Panc1 (cell line): ENCODE data around the gene LMF1. TPM values are rescaled to one million over a fixed set of nuclear protein-coding genes. Genes with fewer than 3 reads are reported as not detected.

ENCODE experiments used
- ATAC-seq: fragments of 200-7000 bp; cut with Tn5 transposase; 2 replicates; pipeline ENCODE4 v1.9.1; 2020; ENCODE audit warnings: mild to moderate bottlenecking, moderate library complexity
- BruUV-seq: library from RNA; stranded (reverse); fragments of 400-500 nt; replicated peaks from 2 replicates; lab custom pipeline; 2021; lab: Mats Ljungman, UMichigan
- CTCF ChIA-PET: fragments of 300-600 bp; sonication (Branson Sonifier 250); formaldehyde crosslinking; loops from one replicate; lab custom pipeline; 2022; ENCODE audit warnings: antibody characterized with exemption; lab: Charles Lee
- POLR2A ChIA-PET: fragments of 300-600 bp; sonication (Branson Sonifier 250); formaldehyde crosslinking; loops from one replicate; lab custom pipeline; 2022; ENCODE audit warnings: antibody characterized with exemption; lab: Charles Lee
- DNase-seq: peaks from one replicate; pipeline ENCODE4 v3.0.0-alpha.2; 2010; ENCODE audit warnings: low read depth, low spot score
- H3K27ac ChIP-seq: 2 replicates; pipeline ENCODE4 v1.5.1; 2011; ENCODE audit warnings: mild to moderate bottlenecking, low read length, inconsistent platforms
- H3K27me3 ChIP-seq: fragments of 200-500 bp; sonication (Bioruptor generic); 2 replicates; pipeline ENCODE4 v1.6.0; 2014; ENCODE audit warnings: low read length, inconsistent platforms; ENCODE audit not compliant: control insufficient read depth, insufficient read depth
- H3K36me3 ChIP-seq: fragments of 200-500 bp; sonication (Bioruptor generic); 2 replicates; pipeline ENCODE4 v1.5.1; 2014; ENCODE audit warnings: inconsistent platforms, mild to moderate bottlenecking, low read length, moderate library complexity; ENCODE audit not compliant: control insufficient read depth, insufficient read depth
- H3K4me1 ChIP-seq: 2 replicates; pipeline ENCODE4 v1.5.1; 2011; ENCODE audit warnings: inconsistent platforms, mild to moderate bottlenecking, low read length, moderate library complexity; ENCODE audit not compliant: control insufficient read depth, insufficient read depth
- H3K4me3 ChIP-seq, 2 experiments: 2 replicates each; pipeline ENCODE4 v1.5.1; 2011 to 2012; ENCODE audit warnings: low read depth in 2 of 2, low read length in 2 of 2, mild to moderate bottlenecking in 2 of 2, inconsistent platforms in 1 of 2, moderate library complexity in 1 of 2
- H3K9me3 ChIP-seq: fragments of 200-500 bp; sonication (Bioruptor generic); 2 replicates; pipeline ENCODE4 v1.5.1; 2014; ENCODE audit warnings: low read depth, mild to moderate bottlenecking, inconsistent platforms, low read length, moderate library complexity; ENCODE audit not compliant: control insufficient read depth, insufficient read depth
- POLR2AphosphoS5 ChIP-seq: IDR thresholded peaks from 2 replicates; pipeline ENCODE4 v1.6.1; 2012; ENCODE audit warnings: mild to moderate bottlenecking, low read depth, low read length, moderate library complexity
- SIN3A ChIP-seq: IDR thresholded peaks from 2 replicates; pipeline ENCODE4 v1.6.1; 2012; ENCODE audit warnings: low read depth, mild to moderate bottlenecking, low read length, moderate library complexity, borderline replicate concordance; ENCODE audit not compliant: insufficient read depth
- TCF7L2 ChIP-seq: IDR thresholded peaks from 2 replicates; pipeline ENCODE4 v1.6.1; 2011; ENCODE audit warnings: mild to moderate bottlenecking, low read depth, low read length, inconsistent platforms
- in situ Hi-C: cut with HindIII; loops from 2 replicates; pipeline ENCODE4 v1.10.0; 2016; ENCODE audit warnings: low sequenced_read_pairs, low pct_unique_long_range_greater_than_20kb
- intact Hi-C: fragments of 100-400 bp; cut with micrococcal nuclease; formaldehyde crosslinking; loops from one replicate; pipeline ENCODE4 v1.10.0; 2022; ENCODE audit not compliant: unreplicated experiment
- total RNA-seq: library from RNA; stranded (reverse); gene quantifications from one replicate; pipeline ENCODE4 v1.2.1, GENCODE V29; 2021; ENCODE audit not compliant: unreplicated experiment
- TF ChIP-seq, protein P1 (sequence below): fragments of 450-650 bp; IDR thresholded peaks from 2 replicates; pipeline ENCODE4 v1.5.1; 2017; ENCODE audit warnings: mild to moderate bottlenecking
- TF ChIP-seq, protein P2 (sequence below), 2 experiments: IDR thresholded peaks; 2 replicates each; pipeline ENCODE4 v1.6.1; 2011 to 2012; ENCODE audit warnings: low read depth in 2 of 2, control low read depth in 1 of 2, low read length in 1 of 2, mild to moderate bottlenecking in 1 of 2, moderate library complexity in 1 of 2; ENCODE audit not compliant: insufficient read depth in 1 of 2

LMF1 gene
- total RNA-seq, 1 experiment from 2014 or later, result 24.3 TPM

DNA sequence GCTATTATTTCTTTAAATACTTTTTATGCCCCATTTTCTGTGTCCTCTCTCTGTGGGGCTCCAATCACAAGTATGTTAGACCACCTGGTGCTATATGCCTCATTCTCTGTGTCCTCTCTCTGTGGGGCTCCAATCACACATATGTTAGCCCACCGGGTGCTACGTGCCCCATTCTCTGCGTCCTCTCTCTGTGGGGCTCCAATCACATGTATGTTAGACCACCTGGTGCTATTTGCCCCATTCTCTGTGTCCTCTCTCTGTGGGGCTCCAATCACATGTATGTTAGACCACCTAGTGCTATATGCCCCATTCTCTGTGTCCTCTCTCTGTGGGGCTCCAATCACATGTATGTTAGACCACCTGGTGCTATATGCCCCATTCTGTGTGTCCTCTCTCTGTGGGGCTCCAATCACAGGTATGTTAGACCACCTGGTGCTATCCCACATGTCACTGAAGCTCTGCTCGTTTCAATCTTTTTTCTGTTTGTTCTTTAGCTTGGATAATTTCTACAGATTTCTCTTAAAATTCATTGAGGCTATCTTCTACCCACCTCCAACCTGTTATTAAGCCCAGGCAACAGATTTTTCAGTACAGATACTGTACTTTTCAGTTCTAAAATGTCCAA is 28.2 kb downstream of the LMF1 start:
- BruUV-seq, result no TSS peak
- H3K27me3 ChIP-seq, result no peaks in the 10 kb centered on the region
- no peaks in the 10 kb centered on the region for H3K4me1 ChIP-seq
- H3K36me3 ChIP-seq, result no peaks in the 10 kb centered on the region
- no peak overlapping the region for H3K4me3 ChIP-seq
- H3K27ac ChIP-seq, result no peak overlapping the region
- ChIA-PET POLR2A (no interaction called here), CTCF (no interaction called here)
- DNase-seq (no peak), ATAC-seq (no peak)
- intact Hi-C loops, result no loop called here
- TF ChIP-seq POLR2AphosphoS5, result no peak
- no peak for TF ChIP-seq SIN3A
- TF ChIP-seq TCF7L2, result no peak
- TF ChIP-seq, protein P1, sequence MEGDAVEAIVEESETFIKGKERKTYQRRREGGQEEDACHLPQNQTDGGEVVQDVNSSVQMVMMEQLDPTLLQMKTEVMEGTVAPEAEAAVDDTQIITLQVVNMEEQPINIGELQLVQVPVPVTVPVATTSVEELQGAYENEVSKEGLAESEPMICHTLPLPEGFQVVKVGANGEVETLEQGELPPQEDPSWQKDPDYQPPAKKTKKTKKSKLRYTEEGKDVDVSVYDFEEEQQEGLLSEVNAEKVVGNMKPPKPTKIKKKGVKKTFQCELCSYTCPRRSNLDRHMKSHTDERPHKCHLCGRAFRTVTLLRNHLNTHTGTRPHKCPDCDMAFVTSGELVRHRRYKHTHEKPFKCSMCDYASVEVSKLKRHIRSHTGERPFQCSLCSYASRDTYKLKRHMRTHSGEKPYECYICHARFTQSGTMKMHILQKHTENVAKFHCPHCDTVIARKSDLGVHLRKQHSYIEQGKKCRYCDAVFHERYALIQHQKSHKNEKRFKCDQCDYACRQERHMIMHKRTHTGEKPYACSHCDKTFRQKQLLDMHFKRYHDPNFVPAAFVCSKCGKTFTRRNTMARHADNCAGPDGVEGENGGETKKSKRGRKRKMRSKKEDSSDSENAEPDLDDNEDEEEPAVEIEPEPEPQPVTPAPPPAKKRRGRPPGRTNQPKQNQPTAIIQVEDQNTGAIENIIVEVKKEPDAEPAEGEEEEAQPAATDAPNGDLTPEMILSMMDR, result no peak
- TF ChIP-seq, protein P2, sequence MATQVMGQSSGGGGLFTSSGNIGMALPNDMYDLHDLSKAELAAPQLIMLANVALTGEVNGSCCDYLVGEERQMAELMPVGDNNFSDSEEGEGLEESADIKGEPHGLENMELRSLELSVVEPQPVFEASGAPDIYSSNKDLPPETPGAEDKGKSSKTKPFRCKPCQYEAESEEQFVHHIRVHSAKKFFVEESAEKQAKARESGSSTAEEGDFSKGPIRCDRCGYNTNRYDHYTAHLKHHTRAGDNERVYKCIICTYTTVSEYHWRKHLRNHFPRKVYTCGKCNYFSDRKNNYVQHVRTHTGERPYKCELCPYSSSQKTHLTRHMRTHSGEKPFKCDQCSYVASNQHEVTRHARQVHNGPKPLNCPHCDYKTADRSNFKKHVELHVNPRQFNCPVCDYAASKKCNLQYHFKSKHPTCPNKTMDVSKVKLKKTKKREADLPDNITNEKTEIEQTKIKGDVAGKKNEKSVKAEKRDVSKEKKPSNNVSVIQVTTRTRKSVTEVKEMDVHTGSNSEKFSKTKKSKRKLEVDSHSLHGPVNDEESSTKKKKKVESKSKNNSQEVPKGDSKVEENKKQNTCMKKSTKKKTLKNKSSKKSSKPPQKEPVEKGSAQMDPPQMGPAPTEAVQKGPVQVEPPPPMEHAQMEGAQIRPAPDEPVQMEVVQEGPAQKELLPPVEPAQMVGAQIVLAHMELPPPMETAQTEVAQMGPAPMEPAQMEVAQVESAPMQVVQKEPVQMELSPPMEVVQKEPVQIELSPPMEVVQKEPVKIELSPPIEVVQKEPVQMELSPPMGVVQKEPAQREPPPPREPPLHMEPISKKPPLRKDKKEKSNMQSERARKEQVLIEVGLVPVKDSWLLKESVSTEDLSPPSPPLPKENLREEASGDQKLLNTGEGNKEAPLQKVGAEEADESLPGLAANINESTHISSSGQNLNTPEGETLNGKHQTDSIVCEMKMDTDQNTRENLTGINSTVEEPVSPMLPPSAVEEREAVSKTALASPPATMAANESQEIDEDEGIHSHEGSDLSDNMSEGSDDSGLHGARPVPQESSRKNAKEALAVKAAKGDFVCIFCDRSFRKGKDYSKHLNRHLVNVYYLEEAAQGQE (IDR thresholded peaks at IDR 0.05; ENCODE audit: insufficient read depth in 1 of 2, low read depth in 2 of 2, low read length in 1 of 2), result no peak
- in situ Hi-C loops, result no loop called here
- H3K9me3 ChIP-seq, result peaks cover 10% of the 10 kb centered on the region; the same call in 1 of the 2 replicates

DNA sequence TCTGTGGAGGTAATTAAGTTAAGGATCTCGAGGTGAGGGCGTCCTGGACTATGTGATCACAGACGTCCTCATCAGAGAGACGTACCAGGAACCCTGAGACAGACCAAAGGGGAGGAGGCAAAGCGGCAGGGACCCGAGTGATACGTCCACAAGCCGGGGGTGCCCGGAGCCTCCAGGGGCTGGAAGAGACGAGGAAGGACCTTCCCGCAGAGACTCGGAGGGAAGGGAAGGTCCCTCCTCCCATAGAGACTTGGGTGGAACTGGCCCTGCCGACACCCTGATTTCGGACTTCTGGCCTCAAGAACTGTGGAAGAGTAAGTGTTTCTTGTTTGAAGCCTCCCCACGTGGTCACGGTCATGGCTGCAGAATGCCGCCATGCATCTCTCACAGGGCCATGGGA is 30.8 kb downstream of the LMF1 start:
- intact Hi-C loops, result no loop called here
- H3K27me3 ChIP-seq, result no peaks in the 10 kb centered on the region
- no peaks in the 10 kb centered on the region for H3K4me1 ChIP-seq
- no peak overlapping the region for H3K27ac ChIP-seq
- H3K9me3 ChIP-seq, result peaks cover 10% of the 10 kb centered on the region; the same call in 1 of the 2 replicates
- BruUV-seq, result no TSS peak
- in situ Hi-C loops, result loop anchor here (5.0 kb wide), 1 partner anchor 37 kb away; no protein-coding TSS in a partner anchor
- ATAC-seq, result no peak
- ChIA-PET CTCF (no interaction called here), POLR2A (no interaction called here)
- H3K4me3 ChIP-seq, result no peak overlapping the region
- TF ChIP-seq, protein P2 (IDR thresholded peaks at IDR 0.05; ENCODE audit: insufficient read depth in 1 of 2, low read depth in 2 of 2, low read length in 1 of 2), result no peak
- TF ChIP-seq, protein P1, result no peak
- TF ChIP-seq POLR2AphosphoS5 (no peak), TCF7L2 (no peak)
- DNase-seq, result no peak
- H3K36me3 ChIP-seq, result no peaks in the 10 kb centered on the region
